Measurements from ENCODE around the gene FTO.

Gene FTO

DNA sequence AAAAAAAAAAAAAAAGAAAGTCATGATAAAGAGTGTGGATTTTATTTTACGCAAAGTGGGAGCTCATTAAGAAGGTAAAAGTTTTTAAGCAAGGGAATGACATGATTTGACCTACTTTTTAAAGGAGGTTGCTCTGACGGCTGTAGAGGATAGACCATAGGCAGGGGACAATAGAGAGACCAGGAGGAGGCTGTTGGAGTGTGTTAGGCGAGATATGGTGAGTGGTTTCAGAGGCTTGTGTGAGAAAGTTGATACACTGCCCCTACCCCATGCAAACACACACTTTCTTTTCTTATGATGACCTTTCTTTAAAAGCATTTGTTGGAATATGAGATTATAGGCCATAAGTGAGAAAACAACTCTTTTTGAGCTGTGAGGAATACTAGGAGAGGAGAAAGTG is 82.0 kb downstream of the FTO start:
- no peak for DNase-seq

DNA sequence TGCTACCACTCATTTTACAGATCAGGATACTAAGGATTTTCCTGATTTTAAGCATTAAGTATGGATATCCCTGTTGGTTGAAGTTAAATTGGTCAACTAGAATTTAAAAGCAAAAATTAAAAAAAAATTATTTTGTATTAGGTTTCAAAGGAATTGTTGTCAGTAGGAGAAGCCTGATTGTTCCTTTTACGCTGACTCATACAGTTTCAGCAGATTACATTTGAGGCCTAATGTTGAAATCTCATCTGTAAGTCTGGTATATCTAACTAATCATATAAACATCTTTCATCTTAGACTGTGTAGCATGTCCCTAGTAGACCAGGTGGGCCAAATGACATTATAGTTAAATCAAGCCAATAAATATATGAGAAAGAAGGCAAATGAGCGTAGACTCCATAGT is 83.5 kb downstream of the FTO start:
- no peak for DNase-seq

DNA sequence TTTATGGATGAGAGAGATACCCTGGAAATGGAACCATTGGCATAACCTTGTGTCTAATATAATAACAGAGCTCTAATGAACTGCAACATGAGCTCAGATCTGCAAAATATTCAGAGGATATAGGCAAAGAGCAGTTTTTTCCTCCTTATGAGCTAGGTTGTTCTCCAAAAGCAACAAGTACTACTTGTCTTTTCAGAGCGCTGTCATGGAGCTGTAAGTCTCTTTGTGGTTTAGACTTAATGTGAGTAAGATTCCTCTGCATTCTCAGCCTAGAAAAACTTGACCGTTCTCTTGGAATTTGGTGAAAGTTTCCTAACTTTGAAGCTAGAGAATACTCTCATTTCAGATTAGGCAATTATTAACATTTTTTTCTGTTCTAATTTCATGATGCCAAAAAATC is 85.2 kb downstream of the FTO start:
- no peak for DNase-seq

DNA sequence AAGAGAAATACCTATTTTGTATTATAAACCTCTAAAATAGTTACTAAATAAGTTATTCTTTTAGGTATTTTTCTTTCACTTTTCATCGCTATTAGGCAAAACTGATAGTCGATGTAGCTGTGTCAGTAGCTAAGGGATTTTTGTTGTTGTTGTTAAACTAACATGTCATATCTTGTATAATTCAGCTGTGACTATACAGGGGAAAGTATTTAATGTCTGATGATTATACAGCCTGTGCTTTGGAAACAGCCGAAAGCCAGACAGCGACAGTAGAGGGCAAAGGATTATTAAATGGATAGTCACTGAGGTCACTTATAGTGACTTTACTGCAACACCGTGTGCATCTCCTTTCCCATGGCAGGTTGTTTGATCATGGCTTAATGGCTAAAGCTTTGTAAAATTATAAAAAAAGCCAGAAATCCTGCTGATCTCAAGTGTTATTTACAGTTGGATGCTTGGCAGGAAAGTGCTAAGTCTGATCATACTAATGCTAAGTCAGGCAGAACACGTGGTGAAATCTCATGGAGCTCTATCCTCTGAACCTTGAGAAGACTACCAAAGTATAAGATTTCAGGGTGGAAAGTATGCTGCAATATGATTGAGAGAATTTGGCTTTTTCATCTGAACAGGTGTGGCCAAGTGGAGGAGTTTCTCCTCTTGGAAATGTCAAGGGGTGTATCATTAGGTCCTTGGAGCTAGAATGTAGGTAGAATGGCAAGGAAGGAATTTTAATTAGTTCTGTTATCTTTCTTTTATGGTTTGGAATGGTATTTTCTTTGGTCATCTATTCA is 88.4 kb downstream of the FTO start:
- no peak for DNase-seq

DNA sequence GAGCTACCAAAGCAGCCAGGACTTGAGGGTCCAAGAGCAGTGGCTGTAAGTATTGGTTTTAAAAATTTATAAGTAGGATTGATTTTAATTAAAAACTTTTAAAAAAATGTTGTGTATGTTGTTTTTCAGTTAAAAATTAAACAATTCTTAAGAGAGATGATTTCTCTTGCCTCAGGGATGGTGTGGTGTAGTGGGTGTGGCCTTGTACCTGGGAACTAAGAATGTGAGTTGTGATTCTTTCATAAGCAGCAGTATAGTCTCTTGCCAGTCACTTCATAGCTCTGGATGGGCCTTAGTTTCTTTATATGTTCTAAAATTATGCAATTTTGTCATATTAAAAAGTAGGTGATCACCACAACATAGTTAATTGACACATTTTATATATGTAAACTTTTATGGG is 99.5 kb downstream of the FTO start:
- DNase-seq: no peak

DNA sequence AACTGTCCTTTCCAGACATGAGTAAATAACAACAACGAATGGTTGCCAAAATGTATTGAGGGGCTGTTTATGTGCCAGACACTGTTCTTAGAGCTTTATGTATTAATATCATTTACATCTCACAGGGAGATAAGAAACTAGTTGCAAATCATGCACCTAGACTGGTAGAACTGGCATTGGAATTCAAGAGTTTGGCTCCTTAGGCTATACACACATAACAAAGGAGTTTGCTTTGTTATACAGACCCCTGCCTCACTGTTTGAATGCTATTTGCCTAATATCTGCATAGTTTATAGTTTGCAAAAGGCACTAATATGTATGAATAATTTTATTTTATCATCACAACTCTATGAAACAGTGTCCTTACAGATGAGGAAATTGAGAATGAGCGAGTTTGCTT is 100.0 kb downstream of the FTO start:
- DNase-seq: no peak

DNA sequence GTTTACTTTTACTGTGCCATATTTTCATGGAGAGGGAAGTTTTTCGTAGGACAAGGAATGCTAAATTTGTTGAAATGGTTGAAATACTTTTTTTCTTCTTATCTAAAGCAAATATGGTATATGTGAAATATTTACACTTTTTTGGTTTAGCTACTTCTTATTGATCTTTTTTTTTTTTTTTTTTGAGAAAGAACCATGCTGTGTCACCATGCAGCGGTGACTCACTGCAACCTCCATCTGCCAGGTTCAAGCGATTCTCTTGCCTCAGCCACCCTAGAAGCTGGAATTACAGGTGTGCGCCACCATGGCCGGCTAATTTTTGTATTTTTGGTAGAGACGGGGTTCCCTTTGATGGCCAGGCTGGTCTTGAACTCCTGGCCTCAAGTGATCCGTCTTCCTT is 100.5 kb downstream of the FTO start:
- no peak for DNase-seq

DNA sequence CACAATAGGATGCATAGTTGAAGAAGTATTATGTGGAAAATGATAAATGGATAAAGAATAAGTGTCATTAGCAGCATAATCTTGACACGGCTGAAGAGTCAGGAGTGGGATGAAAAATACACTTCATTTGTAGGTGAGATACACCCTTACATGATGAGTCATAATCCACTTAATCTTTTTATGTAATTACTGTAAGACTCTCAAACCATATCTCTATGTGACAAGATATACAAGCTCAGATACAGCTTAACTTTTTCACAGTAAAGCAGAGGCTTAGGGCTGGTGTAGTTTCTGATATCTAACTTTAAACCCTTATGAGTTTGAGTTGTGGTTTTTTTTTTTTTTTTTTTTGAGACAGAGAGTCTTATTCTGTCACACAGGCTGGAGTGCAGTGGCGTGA is 101.2 kb downstream of the FTO start:
- DNase-seq: no peak

DNA sequence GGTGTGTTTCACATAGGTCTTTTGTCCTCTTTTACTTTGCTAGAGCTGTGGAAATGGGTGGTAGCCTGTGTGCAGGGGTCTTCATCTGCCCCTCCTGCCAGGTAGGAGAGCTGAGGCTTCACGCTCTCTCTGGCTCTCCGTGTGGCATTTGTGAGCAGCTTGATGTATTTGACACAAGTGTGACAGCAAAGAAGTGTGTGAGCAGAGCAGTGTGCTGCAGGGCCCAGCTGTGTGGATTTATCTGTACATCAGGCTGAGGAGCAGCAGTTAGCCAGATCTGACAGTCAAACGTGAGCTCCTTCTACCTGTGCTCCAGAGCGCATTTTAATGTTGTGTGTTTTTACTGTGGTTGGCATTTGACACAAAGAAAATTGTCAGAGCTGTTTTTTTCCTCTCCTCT is 101.8 kb downstream of the FTO start:
- DNase-seq: no peak

DNA sequence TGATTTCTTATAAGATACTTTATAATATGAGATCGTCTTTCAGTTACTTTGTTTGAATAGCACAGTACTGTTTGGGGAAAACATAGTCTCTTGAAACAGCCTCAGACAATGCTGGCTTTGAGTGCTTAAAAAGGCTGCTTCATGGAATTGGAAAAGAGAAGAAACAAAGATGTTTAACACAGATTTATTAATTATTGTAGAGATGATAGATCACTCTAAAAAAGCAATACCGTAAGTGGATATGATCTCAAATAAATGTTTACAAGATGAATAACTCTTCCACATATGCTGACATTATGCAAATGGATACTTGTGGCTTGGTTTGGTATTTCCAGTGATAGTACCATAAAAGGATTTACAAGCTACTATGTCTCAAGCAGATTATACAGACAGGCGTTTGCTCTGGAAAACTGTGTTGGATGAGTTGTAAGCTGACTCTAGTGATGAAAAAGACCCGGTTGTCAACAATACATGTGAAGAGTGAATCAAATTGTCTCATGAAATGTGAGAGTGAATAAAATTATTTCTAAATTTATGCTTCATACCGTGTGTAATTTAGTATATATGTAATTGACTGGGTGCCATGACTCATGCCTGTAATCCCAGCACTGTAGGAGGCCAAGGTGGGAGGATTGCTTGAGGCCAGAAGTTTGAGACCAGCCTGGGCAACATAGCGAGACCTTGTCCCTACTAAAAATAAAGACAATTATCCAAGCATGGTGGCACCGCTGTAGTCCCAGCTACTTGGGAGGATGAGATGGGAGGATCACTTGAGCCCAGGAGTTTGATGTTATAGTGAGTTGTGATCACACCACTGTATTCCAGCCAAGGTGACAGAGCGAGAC is 105.4 kb downstream of the FTO start:
- no peak for DNase-seq

DNA sequence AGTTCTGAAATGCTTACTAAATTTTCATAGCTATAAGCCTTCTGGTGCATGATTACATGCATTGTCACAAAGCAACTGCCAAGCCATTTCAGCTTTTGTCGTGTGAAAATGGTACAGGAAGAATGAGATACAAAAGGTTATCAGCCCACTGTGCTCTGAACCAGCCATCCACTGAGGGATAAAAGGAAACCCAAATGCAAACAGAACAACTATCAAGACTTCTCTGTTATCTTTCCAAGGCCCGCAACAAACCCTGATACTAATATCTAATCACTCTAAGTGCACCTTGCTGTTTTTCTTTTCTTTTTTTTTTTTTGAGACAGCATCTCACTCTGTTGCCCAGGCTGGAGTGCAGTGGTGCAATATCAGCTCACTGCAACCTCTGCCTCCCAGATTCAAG is 109.0 kb downstream of the FTO start:
- no peak for DNase-seq

DNA sequence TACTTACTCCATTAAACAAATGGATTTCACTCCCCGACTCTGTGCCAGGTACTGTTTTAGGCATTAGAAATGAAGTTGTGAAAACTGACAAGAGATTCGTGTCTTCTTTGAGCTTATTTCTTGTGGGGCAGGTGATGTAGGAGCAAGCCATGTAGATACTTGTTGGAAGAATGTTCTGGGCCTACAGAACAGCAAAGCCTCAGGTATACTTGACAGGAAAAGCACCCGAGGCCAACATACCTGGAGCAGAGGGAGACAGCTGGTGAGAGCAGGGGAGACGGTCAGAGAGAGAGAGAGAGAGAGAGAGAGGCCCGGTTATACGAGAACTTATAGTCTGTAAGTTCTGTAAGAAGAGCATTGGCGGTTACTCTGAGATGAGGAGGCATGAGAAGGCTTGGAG is 110.8 kb downstream of the FTO start:
- no peak for DNase-seq

DNA sequence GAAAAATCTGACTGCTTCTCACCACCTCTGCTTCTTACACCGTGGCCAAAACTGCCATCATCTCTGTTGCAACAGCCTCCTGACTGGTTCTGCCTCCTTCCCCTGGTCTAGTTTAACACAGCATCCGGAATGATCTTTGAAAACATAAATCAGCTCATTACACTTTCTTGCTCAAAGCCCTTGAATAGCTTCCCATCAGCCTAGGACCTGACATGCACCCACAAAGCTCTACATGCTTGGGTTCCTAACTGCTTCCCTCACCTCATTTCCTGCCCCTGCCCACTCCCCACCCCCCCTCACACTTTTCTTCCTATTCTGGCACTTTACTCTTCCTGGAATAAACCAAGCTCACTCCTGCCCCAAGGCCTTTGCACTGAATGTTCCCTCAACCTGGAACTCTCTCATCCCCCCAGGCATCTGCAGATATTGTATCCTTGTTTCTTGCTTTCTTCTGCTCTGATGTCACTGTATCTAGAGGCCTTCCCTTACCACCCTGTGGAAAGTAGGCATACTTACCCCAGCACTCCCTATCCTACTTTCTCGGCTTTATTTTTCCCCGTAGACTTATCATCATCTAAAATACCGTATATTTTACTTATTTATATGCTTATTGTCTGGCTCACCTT is 112.4 kb downstream of the FTO start:
- no peak for DNase-seq

DNA sequence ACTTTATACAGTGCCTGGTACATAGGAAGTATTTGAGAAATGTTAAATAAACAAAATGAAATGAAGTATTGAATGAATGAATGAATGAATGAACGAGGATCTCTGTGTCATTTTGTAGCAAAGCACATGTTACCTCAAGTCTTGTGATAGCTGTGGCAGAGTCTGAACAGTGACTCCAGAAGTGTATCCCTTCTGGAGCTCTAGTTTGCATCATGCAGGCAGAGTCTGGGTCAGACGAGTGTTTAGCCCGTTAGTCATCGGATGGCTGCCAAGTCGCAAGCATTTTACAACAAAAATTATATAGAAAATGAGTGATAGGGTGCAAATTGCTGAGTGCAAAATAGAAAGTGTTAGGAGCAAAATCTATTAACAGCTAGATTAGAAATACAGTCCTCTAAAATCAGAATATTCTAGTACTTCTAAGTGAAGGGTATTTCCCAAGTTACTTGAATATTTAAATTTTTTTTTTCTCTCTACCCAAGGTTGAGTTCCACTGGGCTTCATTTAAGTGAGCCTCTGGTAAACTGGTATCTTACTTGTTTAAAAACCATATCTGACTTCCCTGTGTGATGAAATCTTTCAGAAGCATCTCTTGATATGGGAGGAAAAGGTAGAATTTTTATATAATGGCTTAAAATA is 113.3 kb downstream of the FTO start:
- no peak for DNase-seq

DNA sequence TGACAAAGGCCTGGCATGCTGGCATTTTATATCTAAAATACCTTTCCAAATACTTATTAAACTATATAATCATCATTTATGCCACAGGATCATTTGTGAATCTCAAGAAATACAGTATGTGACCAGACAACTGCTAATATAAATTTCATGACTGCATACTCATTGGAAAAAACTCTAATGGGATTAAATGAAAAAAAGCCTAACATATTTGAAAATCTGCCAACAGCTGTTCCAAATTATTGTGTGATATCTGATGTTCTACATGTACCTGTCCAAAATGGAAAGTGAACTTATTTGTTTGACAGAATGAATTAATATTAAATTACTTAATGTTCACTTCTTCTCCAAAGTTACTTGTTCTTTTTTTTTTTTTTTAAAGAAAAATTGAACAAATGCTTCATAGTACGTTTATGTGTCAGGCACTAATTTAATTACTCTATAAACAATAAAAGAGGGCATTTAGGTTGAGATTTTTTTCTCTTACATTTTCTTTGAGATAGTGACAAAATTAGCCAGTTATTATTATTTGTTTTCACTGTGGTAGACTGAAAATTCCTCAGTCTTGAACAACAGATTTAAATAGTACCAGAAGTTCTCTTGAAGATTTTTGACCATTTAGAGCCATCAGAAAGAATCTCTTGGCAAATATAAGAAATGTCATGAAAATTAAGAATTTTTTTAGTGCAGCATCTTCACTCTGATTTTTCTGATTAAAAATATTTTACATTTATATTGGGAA is 114.0 kb downstream of the FTO start:
- DNase-seq: no peak

DNA sequence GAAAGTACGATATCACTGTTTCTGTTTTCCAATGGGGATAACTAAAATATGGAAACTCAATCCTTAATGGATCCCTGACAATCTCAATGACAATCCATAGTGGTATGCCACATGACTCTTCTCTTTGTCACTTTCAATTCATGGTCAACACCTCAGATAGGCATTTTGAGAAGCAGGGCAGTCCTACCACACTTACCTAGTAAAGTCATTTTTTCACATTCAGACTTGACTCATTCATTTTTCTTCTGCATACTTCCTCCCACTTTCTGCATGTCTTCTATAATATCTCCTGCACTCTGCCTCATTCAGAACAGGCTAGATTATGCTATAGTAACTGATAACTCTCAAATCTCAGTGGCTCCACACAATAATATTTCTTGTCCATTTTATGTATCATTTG is 117.5 kb downstream of the FTO start:
- DNase-seq: no peak

DNA sequence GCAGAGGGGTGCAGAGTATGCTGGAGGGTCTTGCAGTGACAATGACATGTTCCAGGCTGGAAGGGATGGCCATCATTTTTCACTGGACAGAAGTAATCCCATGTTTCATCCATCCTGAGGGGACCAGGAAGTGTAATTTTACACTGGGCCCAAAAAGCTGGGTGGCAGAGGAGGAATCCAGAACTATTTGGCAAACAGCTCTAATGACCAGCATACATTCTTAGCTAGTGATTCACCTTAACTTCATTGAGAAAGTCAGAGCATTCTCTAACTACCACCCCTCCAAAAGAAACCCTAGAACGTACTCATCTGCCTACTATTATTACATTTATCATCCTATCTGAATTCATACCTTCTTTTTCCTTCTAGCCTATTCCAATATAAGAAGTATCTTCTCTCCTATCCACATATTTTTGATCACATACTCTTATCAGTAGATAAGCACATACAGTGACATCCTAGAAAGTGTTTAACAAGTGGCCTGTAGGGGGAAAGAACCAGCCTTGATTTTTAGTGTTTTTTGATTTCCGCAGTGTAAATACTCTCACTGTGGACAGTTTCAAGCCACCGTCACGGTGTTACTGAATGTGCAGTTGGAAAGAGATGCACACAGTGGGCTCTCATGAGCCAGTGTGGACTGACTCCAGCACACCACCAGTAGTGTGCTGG is 118.1 kb downstream of the FTO start:
- no peak for DNase-seq

DNA sequence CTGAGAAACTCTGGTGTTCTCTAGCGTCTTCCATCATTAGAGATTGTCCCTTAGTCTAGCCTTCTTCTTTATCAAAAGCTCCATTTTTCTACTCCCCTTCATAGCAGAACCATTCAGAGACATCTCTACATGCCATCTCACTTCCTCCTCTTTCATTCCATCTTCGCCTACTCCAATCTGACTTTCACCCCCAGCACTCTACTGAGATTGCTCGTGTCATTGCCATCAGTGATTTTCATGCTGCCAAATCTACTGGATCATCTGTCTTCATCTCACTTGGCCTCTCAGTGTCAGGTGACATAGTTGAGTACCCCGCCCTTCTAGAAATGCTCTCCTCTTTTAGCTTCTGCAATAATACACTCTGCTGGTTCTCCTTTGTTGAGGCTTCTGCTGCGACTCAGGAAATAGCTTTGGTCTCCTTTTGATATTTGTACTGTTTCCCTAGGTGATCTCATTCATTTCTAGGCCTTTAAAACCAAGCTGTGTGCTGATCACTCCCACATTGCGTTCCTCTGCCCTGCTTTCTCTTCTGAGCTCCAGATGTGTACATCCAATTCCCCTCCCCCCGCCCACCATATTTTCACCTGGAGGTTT is 119.1 kb downstream of the FTO start:
- DNase-seq: no peak

DNA sequence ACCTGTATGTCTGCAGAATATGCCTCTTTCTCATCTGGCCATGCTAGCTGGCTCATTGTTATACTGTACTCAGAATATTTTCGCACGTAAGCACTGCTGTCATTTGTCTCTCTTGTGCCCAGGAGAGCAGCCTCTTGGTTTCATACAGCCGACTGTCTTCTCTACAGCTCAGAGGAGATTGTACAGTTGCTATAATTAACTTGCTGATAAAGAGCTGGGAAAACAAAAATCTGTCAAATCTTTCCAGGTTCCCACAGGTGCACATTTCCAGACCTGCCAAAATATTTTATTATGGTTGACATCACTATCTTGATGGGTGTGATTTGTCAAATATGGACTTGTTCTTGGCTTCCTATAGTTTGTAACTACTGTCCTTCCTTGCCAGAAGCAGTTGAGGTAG is 122.7 kb downstream of the FTO start:
- DNase-seq: no peak

DNA sequence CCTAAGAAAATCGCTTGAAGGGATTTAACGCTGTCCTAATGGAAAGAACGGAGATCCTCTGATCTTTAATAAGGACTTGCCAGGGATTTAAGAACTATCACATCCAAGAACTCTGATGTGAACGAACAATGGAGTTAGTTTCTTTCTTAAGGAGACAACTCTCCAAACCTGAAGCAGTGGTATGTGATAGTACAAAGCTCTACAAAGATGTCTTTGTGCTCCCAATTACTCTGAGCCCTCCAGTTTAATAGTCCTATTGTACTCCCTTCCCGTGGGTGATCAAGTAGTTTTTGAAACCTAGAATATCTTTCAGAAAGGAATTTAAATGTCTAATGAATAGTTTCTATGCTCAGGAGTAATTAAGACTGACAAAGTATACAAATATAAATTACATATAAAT is 123.8 kb downstream of the FTO start:
- no peak for DNase-seq

DNA sequence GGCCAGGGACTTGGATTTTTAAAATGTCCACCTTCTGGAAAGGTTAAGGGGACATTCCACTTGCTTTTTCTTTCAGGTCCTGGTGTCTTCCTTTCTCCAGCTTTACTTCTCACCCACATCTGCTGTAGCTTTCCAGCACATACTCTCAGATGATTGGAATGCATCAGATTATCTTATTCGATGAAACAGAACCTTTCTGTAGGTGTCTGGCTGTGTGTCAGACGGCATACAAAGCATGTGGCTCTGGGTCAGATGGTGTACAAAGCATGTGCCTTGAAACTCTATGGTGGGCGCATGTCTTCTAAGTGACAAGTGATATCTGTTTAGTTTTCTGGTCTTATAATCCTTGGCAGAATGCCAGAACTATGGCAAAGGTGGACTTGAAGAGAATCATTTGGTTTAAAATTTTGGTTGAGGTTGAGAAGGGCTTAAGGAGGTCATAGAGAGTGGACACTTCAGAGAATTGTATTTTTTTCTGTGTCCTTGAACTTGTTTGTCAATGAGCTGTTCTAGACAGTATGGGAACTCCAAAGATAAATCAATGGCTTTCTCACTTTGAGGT is 125.3 kb downstream of the FTO start:
- no peak for DNase-seq
